HCT116 (cell line): ENCODE measurements around the gene DENND1A. TPM values are rescaled to one million over a fixed set of nuclear protein-coding genes. Genes with fewer than 3 reads are reported as not detected.

ENCODE experiments used
- ATAC-seq: fragments of 200-7000 bp; cut with Tn5 transposase; 2 replicates; pipeline ENCODE4 v1.9.1; 2020; ENCODE audit warnings: mild to moderate bottlenecking, moderate library complexity
- BruUV-seq: library from RNA; stranded (reverse); fragments of 400-500 nt; replicated peaks from 2 replicates; lab custom pipeline; 2021; lab: Mats Ljungman, UMichigan
- CTCF ChIA-PET: fragments of 300-600 bp; sonication (Branson Sonifier 250); formaldehyde crosslinking; loops from one replicate; lab custom pipeline; 2021; ENCODE audit warnings: antibody characterized with exemption; lab: Charles Lee
- POLR2A ChIA-PET: fragments of 300-600, 350-600 bp; sonication (Branson Sonifier 250); formaldehyde crosslinking; loops from one replicate; lab custom pipeline; 2021; ENCODE audit warnings: antibody characterized with exemption; lab: Charles Lee
- RAD21 ChIA-PET, 2 experiments: fragments of 300-600 bp; sonication (Branson Sonifier 250); formaldehyde crosslinking; loops; one replicate each; lab custom pipeline; 2023; ENCODE audit warnings: low total read pairs in 2 of 2; ENCODE audit not compliant: uncharacterized antibody in 2 of 2, unreplicated experiment in 2 of 2, low non-redundant PET in 1 of 2; lab: Charles Lee
- DNase-seq: peaks from one replicate; pipeline ENCODE4 v3.0.0-alpha.2; 2010; ENCODE audit warnings: low read depth, low spot score
- H2AFZ ChIP-seq: fragments of 200-600 bp; shearing (Covaris generic), sonication (generic); 2 replicates; pipeline ENCODE4 v1.6.1; 2017; ENCODE audit warnings: low read depth, mixed run types, mixed read lengths, antibody characterized with exemption, low read length; ENCODE audit not compliant: poor library complexity, severe bottlenecking
- H3K27ac ChIP-seq: 2 replicates; pipeline ENCODE4 v1.5.1; 2012; ENCODE audit warnings: low read depth, low read length
- H3K27me3 ChIP-seq: fragments of 200-600 bp; sonication (generic); 2 replicates; pipeline ENCODE4 v1.6.1; 2016; ENCODE audit warnings: mixed run types, low read length, mixed read lengths; ENCODE audit not compliant: insufficient read depth
- H3K36me3 ChIP-seq, 2 experiments: fragments of 200-500 bp in 1 of 2; fragments of 200-600 bp in 1 of 2; sonication (Bioruptor generic) in 1 of 2; sonication (generic) in 1 of 2; 2 replicates each; pipeline versions ENCODE4 v1.5.1 to v1.6.1; 2014 to 2016; ENCODE audit warnings: low read length in 2 of 2, inconsistent platforms in 1 of 2, mixed read lengths in 1 of 2, mixed run types in 1 of 2; ENCODE audit not compliant: insufficient read depth in 2 of 2, control insufficient read depth in 1 of 2
- H3K4me1 ChIP-seq, 2 experiments: fragments of 200-600 bp in 1 of 2; sonication (generic) in 1 of 2; 2 replicates each; pipeline versions ENCODE4 v1.5.1 to v1.6.1; 2012 to 2017; ENCODE audit warnings: low read length in 2 of 2, inconsistent platforms in 1 of 2, mild to moderate bottlenecking in 1 of 2, mixed read lengths in 1 of 2, mixed run types in 1 of 2, moderate library complexity in 1 of 2; ENCODE audit not compliant: insufficient read depth in 2 of 2, control insufficient read depth in 1 of 2
- H3K4me2 ChIP-seq: fragments of 200-600 bp; sonication (generic); 2 replicates; pipeline ENCODE4 v1.6.1; 2017; ENCODE audit warnings: mixed run types, low read length, mixed read lengths
- H3K4me3 ChIP-seq, 2 experiments: fragments of 200-600 bp in 1 of 2; sonication (generic) in 1 of 2; replicated peaks in 1 of 2; 2 replicates each; pipeline ENCODE4 v1.5.1; 2011 to 2016; ENCODE audit warnings: low read length in 2 of 2, control low read depth in 1 of 2, low read depth in 1 of 2, mild to moderate bottlenecking in 1 of 2, mixed read lengths in 1 of 2, mixed run types in 1 of 2
- H3K79me2 ChIP-seq: fragments of 200-600 bp; sonication (generic); 2 replicates; pipeline ENCODE4 v1.6.1; 2017; ENCODE audit warnings: mild to moderate bottlenecking, mixed run types, low read length, moderate library complexity, mixed read lengths; ENCODE audit not compliant: insufficient read depth
- H3K9ac ChIP-seq: fragments of 200-600 bp; sonication (generic); 2 replicates; pipeline ENCODE4 v1.6.1; 2016; ENCODE audit warnings: low read length, mixed read lengths
- H3K9me2 ChIP-seq: fragments of 200-600 bp; sonication (generic), shearing (Covaris generic); 2 replicates; pipeline ENCODE4 v1.6.1; 2017; ENCODE audit warnings: mixed run types, mild to moderate bottlenecking, moderate library complexity; ENCODE audit not compliant: insufficient read depth
- H3K9me3 ChIP-seq, 2 experiments: fragments of 200-500 bp in 1 of 2; fragments of 200-600 bp in 1 of 2; sonication (Bioruptor generic) in 1 of 2; sonication (generic) in 1 of 2; 2 replicates each; pipeline ENCODE4 v1.6.1; 2014 to 2017; ENCODE audit warnings: low read length in 2 of 2, mixed read lengths in 2 of 2, inconsistent platforms in 1 of 2, low read depth in 1 of 2, mild to moderate bottlenecking in 1 of 2, mixed run types in 1 of 2, moderate library complexity in 1 of 2; ENCODE audit not compliant: control insufficient read depth in 1 of 2, insufficient read depth in 1 of 2
- H4K20me1 ChIP-seq: fragments of 200-600 bp; sonication (generic), shearing (Covaris generic); 2 replicates; pipeline ENCODE4 v1.6.1; 2017; ENCODE audit warnings: mixed run types, mild to moderate bottlenecking, moderate library complexity; ENCODE audit not compliant: insufficient read depth
- ATF3 ChIP-seq: IDR thresholded peaks from 2 replicates; pipeline ENCODE4 v1.6.1; 2012
- CBX3 ChIP-seq: IDR thresholded peaks from 2 replicates; pipeline ENCODE4 v1.6.1; 2012; ENCODE audit warnings: low read depth
- EGR1 ChIP-seq: IDR thresholded peaks from 2 replicates; pipeline ENCODE4 v1.6.1; 2012; ENCODE audit warnings: low read depth
- EZH2 ChIP-seq: fragments of 200-600 bp; sonication (generic); IDR thresholded peaks from 2 replicates; pipeline ENCODE4 v1.6.1; 2017; ENCODE audit warnings: antibody characterized with exemption, mixed run types
- EZH2phosphoT487 ChIP-seq: fragments of 200-600 bp; IDR thresholded peaks from 2 replicates; pipeline ENCODE4 v1.6.1; 2018; ENCODE audit warnings: antibody characterized with exemption, borderline replicate concordance
- FOSL1 ChIP-seq: IDR thresholded peaks from 2 replicates; pipeline ENCODE4 v1.6.1; 2012; ENCODE audit warnings: low read depth
- MAX ChIP-seq: IDR thresholded peaks from 2 replicates; pipeline ENCODE4 v1.6.1; 2012
- POLR2AphosphoS5 ChIP-seq: IDR thresholded peaks from 2 replicates; pipeline ENCODE4 v1.6.1; 2011; ENCODE audit warnings: mild to moderate bottlenecking, low read depth, low read length, moderate library complexity
- RAD21 ChIP-seq: IDR thresholded peaks from 2 replicates; pipeline ENCODE4 v1.6.1; 2012; ENCODE audit warnings: low read depth, mild to moderate bottlenecking
- SIN3A ChIP-seq: IDR thresholded peaks from 2 replicates; pipeline ENCODE4 v1.6.1; 2012; ENCODE audit warnings: low read depth
- SP1 ChIP-seq: IDR thresholded peaks from 2 replicates; pipeline ENCODE4 v1.6.1; 2012; ENCODE audit warnings: low read depth
- ZBTB33 ChIP-seq: IDR thresholded peaks from 2 replicates; pipeline ENCODE4 v1.6.1; 2011; ENCODE audit warnings: mild to moderate bottlenecking, low read length, moderate library complexity; ENCODE audit not compliant: insufficient replicate concordance; ENCODE audit errors: extremely low read depth
- ZFX ChIP-seq: fragments of 450-650 bp; IDR thresholded peaks from 2 replicates; pipeline ENCODE4 v1.6.1; 2017
- ZNF274 ChIP-seq: fragments of 200-500 bp; sonication (Bioruptor generic); IDR thresholded peaks from 2 replicates; pipeline ENCODE4 v1.6.1; 2014; ENCODE audit warnings: mild to moderate bottlenecking, low read depth, low read length, inconsistent platforms
- intact Hi-C: fragments of 100-400 bp; cut with micrococcal nuclease; formaldehyde crosslinking; loops from 2 replicates; pipeline ENCODE4 v1.10.0; 2022
- total RNA-seq: library from RNA; stranded (reverse); gene quantifications from one replicate; pipeline ENCODE4 v1.2.1, GENCODE V29; 2021; ENCODE audit not compliant: unreplicated experiment
- TF ChIP-seq, protein P1 (sequence below): IDR thresholded peaks from 2 replicates; pipeline ENCODE4 v1.6.1; 2012; ENCODE audit warnings: low read depth
- TF ChIP-seq, protein P2 (sequence below), 3 experiments: fragments of 200-600 bp in 1 of 3; sonication (generic) in 1 of 3; IDR thresholded peaks in 2 of 3; conservative IDR thresholded peaks in 1 of 3; 2 replicates each; pipeline ENCODE4 v1.5.1; 2012 to 2017; ENCODE audit warnings: low read depth in 2 of 3, low read length in 2 of 3, antibody characterized with exemption in 1 of 3, borderline replicate concordance in 1 of 3, control low read depth in 1 of 3, mild to moderate bottlenecking in 1 of 3, mixed read lengths in 1 of 3, mixed run types in 1 of 3, moderate library complexity in 1 of 3; ENCODE audit not compliant: insufficient read depth in 1 of 3

Gene DENND1A
- total RNA-seq, 1 experiment from 2014 or later = 33.0 TPM

DNA sequence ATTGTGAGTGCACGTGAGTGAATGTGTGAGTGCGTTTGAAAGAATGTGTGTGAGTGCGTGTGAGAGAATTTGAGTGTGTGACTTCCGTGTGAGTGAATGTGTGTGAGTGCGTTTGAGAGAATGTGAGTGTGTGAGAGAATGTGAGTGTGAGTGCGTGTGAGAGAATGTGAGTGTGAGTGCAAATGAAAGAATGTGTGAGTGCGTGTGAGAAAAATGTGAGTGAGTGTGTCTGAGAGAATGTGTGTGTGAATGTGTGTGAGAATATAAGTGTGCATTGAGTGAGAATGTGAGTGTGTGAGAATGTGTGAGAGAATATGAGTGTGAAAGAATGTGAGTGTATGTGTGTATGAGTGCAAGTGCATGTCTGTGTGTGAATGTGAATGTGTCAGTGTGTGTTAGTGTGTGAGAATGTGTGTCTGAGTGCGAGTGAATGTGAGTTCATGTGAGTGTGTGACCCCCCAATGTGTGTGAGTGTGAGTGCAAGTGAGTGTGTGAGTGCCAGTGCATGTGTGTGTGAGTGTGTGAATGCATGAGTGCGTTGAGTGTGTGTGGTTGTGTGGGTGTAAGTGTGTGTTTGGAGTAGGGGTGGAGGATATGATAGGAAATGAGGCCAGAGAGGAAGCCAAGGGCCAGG lies 43.8 kb upstream of the DENND1A start:
- H3K27ac ChIP-seq = no peak overlapping the region
- no peaks in the 10 kb centered on the region for H3K36me3 ChIP-seq
- no peak overlapping the region for H2AFZ ChIP-seq
- no peaks in the 10 kb centered on the region for H3K27me3 ChIP-seq
- TF ChIP-seq CBX3 = no peak
- no peak for TF ChIP-seq FOSL1
- TF ChIP-seq, protein P1, sequence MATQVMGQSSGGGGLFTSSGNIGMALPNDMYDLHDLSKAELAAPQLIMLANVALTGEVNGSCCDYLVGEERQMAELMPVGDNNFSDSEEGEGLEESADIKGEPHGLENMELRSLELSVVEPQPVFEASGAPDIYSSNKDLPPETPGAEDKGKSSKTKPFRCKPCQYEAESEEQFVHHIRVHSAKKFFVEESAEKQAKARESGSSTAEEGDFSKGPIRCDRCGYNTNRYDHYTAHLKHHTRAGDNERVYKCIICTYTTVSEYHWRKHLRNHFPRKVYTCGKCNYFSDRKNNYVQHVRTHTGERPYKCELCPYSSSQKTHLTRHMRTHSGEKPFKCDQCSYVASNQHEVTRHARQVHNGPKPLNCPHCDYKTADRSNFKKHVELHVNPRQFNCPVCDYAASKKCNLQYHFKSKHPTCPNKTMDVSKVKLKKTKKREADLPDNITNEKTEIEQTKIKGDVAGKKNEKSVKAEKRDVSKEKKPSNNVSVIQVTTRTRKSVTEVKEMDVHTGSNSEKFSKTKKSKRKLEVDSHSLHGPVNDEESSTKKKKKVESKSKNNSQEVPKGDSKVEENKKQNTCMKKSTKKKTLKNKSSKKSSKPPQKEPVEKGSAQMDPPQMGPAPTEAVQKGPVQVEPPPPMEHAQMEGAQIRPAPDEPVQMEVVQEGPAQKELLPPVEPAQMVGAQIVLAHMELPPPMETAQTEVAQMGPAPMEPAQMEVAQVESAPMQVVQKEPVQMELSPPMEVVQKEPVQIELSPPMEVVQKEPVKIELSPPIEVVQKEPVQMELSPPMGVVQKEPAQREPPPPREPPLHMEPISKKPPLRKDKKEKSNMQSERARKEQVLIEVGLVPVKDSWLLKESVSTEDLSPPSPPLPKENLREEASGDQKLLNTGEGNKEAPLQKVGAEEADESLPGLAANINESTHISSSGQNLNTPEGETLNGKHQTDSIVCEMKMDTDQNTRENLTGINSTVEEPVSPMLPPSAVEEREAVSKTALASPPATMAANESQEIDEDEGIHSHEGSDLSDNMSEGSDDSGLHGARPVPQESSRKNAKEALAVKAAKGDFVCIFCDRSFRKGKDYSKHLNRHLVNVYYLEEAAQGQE = no peak
- TF ChIP-seq ATF3 = no peak
- TF ChIP-seq MAX = no peak
- no peak for TF ChIP-seq EZH2phosphoT487
- no peak for TF ChIP-seq SIN3A
- no peak for TF ChIP-seq ZNF274
- TF ChIP-seq, protein P2, sequence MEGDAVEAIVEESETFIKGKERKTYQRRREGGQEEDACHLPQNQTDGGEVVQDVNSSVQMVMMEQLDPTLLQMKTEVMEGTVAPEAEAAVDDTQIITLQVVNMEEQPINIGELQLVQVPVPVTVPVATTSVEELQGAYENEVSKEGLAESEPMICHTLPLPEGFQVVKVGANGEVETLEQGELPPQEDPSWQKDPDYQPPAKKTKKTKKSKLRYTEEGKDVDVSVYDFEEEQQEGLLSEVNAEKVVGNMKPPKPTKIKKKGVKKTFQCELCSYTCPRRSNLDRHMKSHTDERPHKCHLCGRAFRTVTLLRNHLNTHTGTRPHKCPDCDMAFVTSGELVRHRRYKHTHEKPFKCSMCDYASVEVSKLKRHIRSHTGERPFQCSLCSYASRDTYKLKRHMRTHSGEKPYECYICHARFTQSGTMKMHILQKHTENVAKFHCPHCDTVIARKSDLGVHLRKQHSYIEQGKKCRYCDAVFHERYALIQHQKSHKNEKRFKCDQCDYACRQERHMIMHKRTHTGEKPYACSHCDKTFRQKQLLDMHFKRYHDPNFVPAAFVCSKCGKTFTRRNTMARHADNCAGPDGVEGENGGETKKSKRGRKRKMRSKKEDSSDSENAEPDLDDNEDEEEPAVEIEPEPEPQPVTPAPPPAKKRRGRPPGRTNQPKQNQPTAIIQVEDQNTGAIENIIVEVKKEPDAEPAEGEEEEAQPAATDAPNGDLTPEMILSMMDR (IDR thresholded peaks at IDR 0.05 in 2 of 3, conservative IDR thresholded peaks at IDR 0.05 in 1 of 3; ENCODE audit: borderline replicate concordance in 1 of 3, insufficient read depth in 1 of 3, low read depth in 2 of 3, low read length in 2 of 3) = no peak
- no peak for TF ChIP-seq ZFX
- no peak for TF ChIP-seq EZH2
- TF ChIP-seq SP1 = no peak
- TF ChIP-seq RAD21 = no peak
- TF ChIP-seq ZBTB33 = no peak
- no peak for TF ChIP-seq EGR1
- no peak for TF ChIP-seq POLR2AphosphoS5
- no peak overlapping the region for H3K9ac ChIP-seq
- DNase-seq = no peak
- H3K4me2 ChIP-seq = no peak overlapping the region
- CTCF ChIA-PET = no interaction called here
- intact Hi-C loops = no loop called here
- H3K79me2 ChIP-seq = no peaks in the 10 kb centered on the region
- peaks cover 0 to 10% of the 10 kb centered on the region in 2 experiments; a peak in 1 of 4 replicates for H3K9me3 ChIP-seq
- BruUV-seq = no TSS peak
- H3K9me2 ChIP-seq = no peaks in the 10 kb centered on the region
- H3K4me1 ChIP-seq = no peaks in the 10 kb centered on the region
- POLR2A ChIA-PET = no interaction called here
- H3K4me3 ChIP-seq = no peak overlapping the region
- no peaks in the 10 kb centered on the region for H4K20me1 ChIP-seq
- no peak for ATAC-seq
- RAD21 ChIA-PET = no interaction called here
